Heart left ventricle (tissue), 13 donors: ENCODE results near the gene ADGRV1.

Experiments used
- POLR2A ChIP-seq, 2 donors: fragments of 450-650 bp; IDR thresholded peaks; one replicate each; pipeline ENCODE4 v1.6.1; 2017; ENCODE audit warnings: antibody characterized with exemption in 2 of 2, mild to moderate bottlenecking in 2 of 2, moderate library complexity in 2 of 2
- TF ChIP-seq, protein P1 (sequence below), 12 donors: fragments of 200-600 bp; sonication (generic) in 4 of 12; IDR thresholded peaks; one replicate each; pipeline versions ENCODE4 v1.5.0 to v1.8.0; 2018 to 2022; ENCODE audit warnings: antibody characterized with exemption in 12 of 12, mild to moderate bottlenecking in 5 of 12
- donor health status: ischemic (EF 13 %, LVEDD 7.1; RV severe dilation, severe dysfunction).
- donor health status: DM: no; HTN: yes; CAD: no.
- donor health status: DM: no; HTN: no; CAD: no.
- donor health status: ischemic (EF 25% LVEDD 6.9; RV normal size, moderate dysfunction).
- donor health status: ischemic (EF 25% LVEDD 5.7; RV mildly dilated, moderate dysfunction).
- donor health status: ischemic (EF 35%, LVEDD 5.7; RV mildly dilated, moderate dysfunction).
- donor health status: nonischemic (EF 11% LVEDD 7.7; RV severe dilation, severe dysfunction).
- donor health status: DM: yes; HTN: yes; CAD: no.
- donor health status: PGD.
- donor health status: ischemic (EF 29% LVEDD 5.4; RV normal size, mild dysfunction).
- donor health status: nonischemic (EF 23%, LVEDD 6.1; RV moderate dilation, normal function).

DNA sequence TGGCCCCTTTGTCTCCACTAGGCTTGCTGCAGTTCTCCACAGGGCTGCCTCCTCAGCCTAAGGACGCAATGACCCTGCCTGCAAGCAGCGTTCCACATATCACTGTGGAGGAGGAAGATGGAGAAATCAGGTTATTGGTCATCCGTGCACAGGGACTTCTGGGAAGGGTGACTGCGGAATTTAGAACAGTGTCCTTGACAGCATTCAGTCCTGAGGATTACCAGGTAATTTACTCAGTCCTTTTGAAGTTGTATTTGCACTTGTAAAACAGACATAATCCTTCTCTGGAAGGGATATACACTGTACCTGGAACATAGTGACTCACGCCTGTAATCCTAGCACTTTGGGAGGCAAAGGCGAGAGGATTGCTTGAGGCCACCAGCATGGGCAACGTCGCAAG is 116.6 kb downstream of the ADGRV1 start:
- TF ChIP-seq, protein P1, sequence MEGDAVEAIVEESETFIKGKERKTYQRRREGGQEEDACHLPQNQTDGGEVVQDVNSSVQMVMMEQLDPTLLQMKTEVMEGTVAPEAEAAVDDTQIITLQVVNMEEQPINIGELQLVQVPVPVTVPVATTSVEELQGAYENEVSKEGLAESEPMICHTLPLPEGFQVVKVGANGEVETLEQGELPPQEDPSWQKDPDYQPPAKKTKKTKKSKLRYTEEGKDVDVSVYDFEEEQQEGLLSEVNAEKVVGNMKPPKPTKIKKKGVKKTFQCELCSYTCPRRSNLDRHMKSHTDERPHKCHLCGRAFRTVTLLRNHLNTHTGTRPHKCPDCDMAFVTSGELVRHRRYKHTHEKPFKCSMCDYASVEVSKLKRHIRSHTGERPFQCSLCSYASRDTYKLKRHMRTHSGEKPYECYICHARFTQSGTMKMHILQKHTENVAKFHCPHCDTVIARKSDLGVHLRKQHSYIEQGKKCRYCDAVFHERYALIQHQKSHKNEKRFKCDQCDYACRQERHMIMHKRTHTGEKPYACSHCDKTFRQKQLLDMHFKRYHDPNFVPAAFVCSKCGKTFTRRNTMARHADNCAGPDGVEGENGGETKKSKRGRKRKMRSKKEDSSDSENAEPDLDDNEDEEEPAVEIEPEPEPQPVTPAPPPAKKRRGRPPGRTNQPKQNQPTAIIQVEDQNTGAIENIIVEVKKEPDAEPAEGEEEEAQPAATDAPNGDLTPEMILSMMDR (IDR thresholded peaks at IDR 0.05): no peak
- no peak for TF ChIP-seq POLR2A (IDR thresholded peaks at IDR 0.05)
